Measurements from ENCODE around the gene RPA3.

The RPA3 gene

DNA sequence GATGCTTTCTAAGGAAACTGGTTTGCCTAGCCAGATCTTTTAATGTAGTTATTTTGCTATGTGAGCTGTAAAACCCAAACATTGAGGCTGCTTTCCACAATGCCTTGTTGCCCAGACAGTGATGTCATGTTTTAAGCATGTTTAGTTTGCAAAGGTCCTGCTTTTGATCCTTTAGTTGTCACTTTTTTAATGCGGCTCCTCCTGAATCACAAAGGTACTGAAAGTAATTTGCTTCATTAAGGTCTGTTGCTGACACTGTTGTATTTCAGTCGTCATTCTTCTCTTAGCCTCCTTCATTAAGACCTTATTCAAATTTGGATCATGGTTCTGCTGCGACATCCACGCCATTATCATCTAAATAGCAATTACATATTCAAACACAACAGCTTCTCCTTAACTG lies 10.6 kb downstream of the RPA3 start:
- Histone ChIP-seq H3K27ac (no peak overlapping the region), H3K36me3 (replicated peaks) (no peaks in the 10 kb centered on the region), H3K27me3 (replicated peaks) (no peaks in the 10 kb centered on the region), H3K4me3 (ENCODE audit: low read depth, low read length) (no peak overlapping the region)
- DNase-seq = peak; percentile 50
- TF ChIP-seq, protein P1, sequence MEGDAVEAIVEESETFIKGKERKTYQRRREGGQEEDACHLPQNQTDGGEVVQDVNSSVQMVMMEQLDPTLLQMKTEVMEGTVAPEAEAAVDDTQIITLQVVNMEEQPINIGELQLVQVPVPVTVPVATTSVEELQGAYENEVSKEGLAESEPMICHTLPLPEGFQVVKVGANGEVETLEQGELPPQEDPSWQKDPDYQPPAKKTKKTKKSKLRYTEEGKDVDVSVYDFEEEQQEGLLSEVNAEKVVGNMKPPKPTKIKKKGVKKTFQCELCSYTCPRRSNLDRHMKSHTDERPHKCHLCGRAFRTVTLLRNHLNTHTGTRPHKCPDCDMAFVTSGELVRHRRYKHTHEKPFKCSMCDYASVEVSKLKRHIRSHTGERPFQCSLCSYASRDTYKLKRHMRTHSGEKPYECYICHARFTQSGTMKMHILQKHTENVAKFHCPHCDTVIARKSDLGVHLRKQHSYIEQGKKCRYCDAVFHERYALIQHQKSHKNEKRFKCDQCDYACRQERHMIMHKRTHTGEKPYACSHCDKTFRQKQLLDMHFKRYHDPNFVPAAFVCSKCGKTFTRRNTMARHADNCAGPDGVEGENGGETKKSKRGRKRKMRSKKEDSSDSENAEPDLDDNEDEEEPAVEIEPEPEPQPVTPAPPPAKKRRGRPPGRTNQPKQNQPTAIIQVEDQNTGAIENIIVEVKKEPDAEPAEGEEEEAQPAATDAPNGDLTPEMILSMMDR (IDR thresholded peaks at IDR 0.05; ENCODE audit: low read depth, low read length, missing control alignments) = no peak
- in situ Hi-C loops (cut with HindIII; ENCODE audit: low pct_ligation_motif_present, low sequenced_read_pairs) = no loop called here

DNA sequence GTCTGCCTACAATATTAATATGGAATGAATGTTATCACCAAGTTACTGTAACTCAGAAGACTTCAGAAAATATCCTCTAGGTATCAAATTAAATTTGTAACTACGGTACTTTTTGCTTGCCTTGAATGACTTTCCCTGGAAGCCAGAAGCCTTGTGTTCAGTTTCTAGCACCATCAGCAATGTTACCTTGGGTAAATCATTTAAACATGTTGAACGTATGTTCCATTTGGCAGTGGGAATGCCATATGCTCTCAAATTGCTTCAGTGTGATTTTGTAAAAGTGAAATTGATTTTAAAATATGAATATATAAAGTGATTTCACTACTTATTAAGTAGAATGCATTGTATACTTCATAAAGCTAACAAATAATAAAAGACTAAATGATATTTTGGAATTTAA lies 11.2 kb downstream of the RPA3 start:
- no peak for DNase-seq
- TF ChIP-seq, protein P1 (IDR thresholded peaks at IDR 0.05; ENCODE audit: low read depth, low read length, missing control alignments) = no peak
- H3K4me3 ChIP-seq (ENCODE audit: low read depth, low read length) = no peak overlapping the region
- H3K27me3 ChIP-seq (replicated peaks) = no peaks in the 10 kb centered on the region
- no peaks in the 10 kb centered on the region for H3K36me3 ChIP-seq (replicated peaks)
- no peak overlapping the region for H3K27ac ChIP-seq
- in situ Hi-C loops (cut with HindIII; ENCODE audit: low pct_ligation_motif_present, low sequenced_read_pairs) = no loop called here

DNA sequence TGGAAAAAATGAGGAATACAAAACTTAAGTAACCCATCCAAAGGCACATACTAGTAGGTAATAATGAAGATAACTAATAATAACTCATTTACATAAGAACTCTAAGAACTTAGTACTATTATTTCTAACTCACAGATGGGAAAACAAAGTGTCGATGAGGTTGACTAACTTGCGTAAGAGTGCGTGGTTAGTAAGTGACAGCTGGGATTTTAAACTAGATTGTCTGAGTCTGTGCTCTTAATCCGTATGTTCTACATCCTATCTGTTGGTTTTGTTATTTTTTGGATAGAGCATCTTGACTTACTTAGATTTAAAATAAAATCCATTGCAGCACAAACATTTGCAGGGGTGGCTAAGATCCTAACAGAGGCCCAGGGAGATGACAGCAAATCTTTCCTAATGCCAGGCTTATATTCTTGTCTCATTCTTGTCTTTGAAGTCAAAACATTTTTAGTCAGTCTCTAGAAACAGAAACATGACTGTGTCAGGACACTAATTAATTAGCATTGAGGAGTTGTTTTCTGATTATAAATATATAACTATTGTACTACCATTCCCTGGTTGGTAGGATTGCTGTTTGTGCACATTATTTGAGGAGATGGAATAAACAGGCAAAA lies 11.7 kb downstream of the RPA3 start:
- no peaks in the 10 kb centered on the region for H3K27me3 ChIP-seq (replicated peaks)
- DNase-seq = no peak
- H3K36me3 ChIP-seq (replicated peaks) = no peaks in the 10 kb centered on the region
- TF ChIP-seq, protein P1 (IDR thresholded peaks at IDR 0.05; ENCODE audit: low read depth, low read length, missing control alignments) = no peak
- in situ Hi-C loops (cut with HindIII; ENCODE audit: low pct_ligation_motif_present, low sequenced_read_pairs) = no loop called here
- H3K27ac ChIP-seq = no peak overlapping the region
- no peak overlapping the region for H3K4me3 ChIP-seq (ENCODE audit: low read depth, low read length)

DNA sequence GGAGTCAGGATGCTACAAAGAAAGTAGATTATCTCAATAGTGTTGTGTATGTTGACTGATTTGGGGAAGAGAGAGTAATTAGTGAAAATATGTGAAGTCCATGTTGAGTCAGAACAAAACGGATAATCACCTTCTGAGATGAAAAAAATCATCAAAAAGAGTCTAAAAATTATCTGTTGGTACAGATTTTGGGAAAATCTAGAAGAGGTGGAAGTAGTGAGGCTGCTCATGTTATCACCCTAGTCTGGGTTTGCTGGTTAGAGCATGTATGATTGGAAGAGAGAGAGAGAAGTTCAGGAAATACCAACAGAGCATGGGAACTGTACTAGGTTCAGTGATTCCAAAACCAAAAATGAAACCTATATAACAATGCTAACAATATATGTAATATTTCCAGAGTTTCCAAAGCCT lies 12.3 kb downstream of the RPA3 start:
- no peak for DNase-seq
- no peak overlapping the region for H3K4me3 ChIP-seq (ENCODE audit: low read depth, low read length)
- H3K27ac ChIP-seq = no peak overlapping the region
- H3K27me3 ChIP-seq (replicated peaks) = no peaks in the 10 kb centered on the region
- TF ChIP-seq, protein P1 (IDR thresholded peaks at IDR 0.05; ENCODE audit: low read depth, low read length, missing control alignments) = no peak
- in situ Hi-C loops (cut with HindIII; ENCODE audit: low pct_ligation_motif_present, low sequenced_read_pairs) = no loop called here
- H3K36me3 ChIP-seq (replicated peaks) = no peaks in the 10 kb centered on the region

DNA sequence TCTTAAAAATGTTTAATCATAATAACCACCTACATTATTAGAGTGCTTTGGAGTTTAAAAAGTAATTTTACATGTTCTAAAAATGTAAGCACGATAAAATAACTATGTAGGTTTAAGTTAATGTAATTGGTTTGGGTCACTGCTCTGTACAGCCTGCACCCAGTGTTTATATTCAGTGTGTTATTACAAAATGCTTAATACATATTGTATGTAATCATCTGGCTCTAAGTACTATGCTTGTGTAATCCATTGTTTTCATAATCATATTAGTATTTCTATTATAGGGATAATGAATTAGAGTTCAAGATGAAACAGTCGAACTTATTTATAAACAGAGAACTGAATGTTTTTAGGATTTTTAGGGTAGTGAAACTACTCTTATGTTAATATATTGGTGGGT lies 13.1 kb downstream of the RPA3 start:
- TF ChIP-seq, protein P1 (IDR thresholded peaks at IDR 0.05; ENCODE audit: low read depth, low read length, missing control alignments) = no peak
- DNase-seq = no peak
- H3K27me3 ChIP-seq (replicated peaks) = no peaks in the 10 kb centered on the region
- H3K4me3 ChIP-seq (ENCODE audit: low read depth, low read length) = no peak overlapping the region
- no peak overlapping the region for H3K27ac ChIP-seq
- in situ Hi-C loops (cut with HindIII; ENCODE audit: low pct_ligation_motif_present, low sequenced_read_pairs) = no loop called here
- H3K36me3 ChIP-seq (replicated peaks) = no peaks in the 10 kb centered on the region

DNA sequence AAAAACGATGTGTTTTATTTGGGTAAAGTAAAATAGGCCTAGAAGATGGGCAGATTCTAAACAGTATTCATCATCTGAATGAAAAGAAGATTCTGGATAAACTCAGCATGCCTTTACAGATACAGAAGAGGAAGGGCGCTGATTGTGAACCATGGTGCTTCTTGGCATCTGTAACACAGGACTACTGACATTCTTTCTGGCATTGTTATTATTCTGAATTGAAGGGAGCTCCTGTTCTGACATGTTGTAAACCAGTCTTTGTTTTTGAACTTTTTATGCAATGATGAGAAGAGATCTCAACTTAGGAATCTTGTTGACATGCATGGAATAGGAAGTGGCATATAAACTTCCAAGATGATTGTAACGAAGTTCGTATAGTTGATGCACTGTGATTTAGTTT lies 13.5 kb downstream of the RPA3 start:
- TF ChIP-seq, protein P1 (IDR thresholded peaks at IDR 0.05; ENCODE audit: low read depth, low read length, missing control alignments) = no peak
- H3K36me3 ChIP-seq (replicated peaks) = no peaks in the 10 kb centered on the region
- no peaks in the 10 kb centered on the region for H3K27me3 ChIP-seq (replicated peaks)
- no peak overlapping the region for H3K27ac ChIP-seq
- in situ Hi-C loops (cut with HindIII; ENCODE audit: low pct_ligation_motif_present, low sequenced_read_pairs) = no loop called here
- H3K4me3 ChIP-seq (ENCODE audit: low read depth, low read length) = no peak overlapping the region
- DNase-seq = no peak
